GM23338 (cell line): ENCODE measurements around the gene ULK2. TPM values are rescaled to one million over a fixed set of nuclear protein-coding genes. Genes with fewer than 3 reads are reported as not detected.

Experiments used
- ATAC-seq: fragments of 200-7000 bp; cut with Tn5 transposase; 3 replicates; pipeline ENCODE4 v1.9.1; 2020
- DNase-seq: peaks from one replicate; pipeline ENCODE4 v3.0.0-alpha.2; 2015; ENCODE audit warnings: low spot score
- H2AFZ ChIP-seq: fragments of 200-600 bp; sonication (generic); 2 replicates; pipeline ENCODE4 v1.8.0; 2016; ENCODE audit warnings: antibody characterized with exemption, mild to moderate bottlenecking, moderate library complexity
- H3F3A ChIP-seq: fragments of 200-600 bp; sonication (generic); replicated peaks from 2 replicates; pipeline ENCODE4 v1.8.0; 2017; ENCODE audit warnings: antibody characterized with exemption, mixed run types, low read depth
- H3K27ac ChIP-seq: fragments of 200-600 bp; sonication (generic); 2 replicates; pipeline ENCODE4 v1.6.1; 2016; ENCODE audit warnings: low read depth
- H3K27me3 ChIP-seq: fragments of 200-600 bp; sonication (generic); 2 replicates; pipeline ENCODE4 v1.8.0; 2016; ENCODE audit warnings: mild to moderate bottlenecking, mixed run types, moderate library complexity; ENCODE audit not compliant: insufficient read depth
- H3K36me3 ChIP-seq: fragments of 200-600 bp; sonication (generic); 2 replicates; pipeline ENCODE4 v1.8.0; 2016; ENCODE audit warnings: mild to moderate bottlenecking; ENCODE audit not compliant: insufficient read depth
- H3K4me1 ChIP-seq: fragments of 200-600 bp; sonication (generic); 2 replicates; pipeline ENCODE4 v1.8.0; 2016; ENCODE audit warnings: mild to moderate bottlenecking, moderate library complexity; ENCODE audit not compliant: insufficient read depth
- H3K4me2 ChIP-seq: fragments of 200-600 bp; sonication (generic); 2 replicates; pipeline ENCODE4 v1.7.1; 2017; ENCODE audit warnings: mixed run types
- H3K4me3 ChIP-seq: fragments of 200-600 bp; sonication (generic); 2 replicates; pipeline ENCODE4 v1.6.1; 2016; ENCODE audit warnings: mixed run types
- H3K79me2 ChIP-seq: fragments of 200-600 bp; sonication (generic); replicated peaks from 2 replicates; pipeline ENCODE4 v1.8.0; 2017; ENCODE audit warnings: mild to moderate bottlenecking; ENCODE audit not compliant: insufficient read depth
- H3K9me2 ChIP-seq: fragments of 200-600 bp; sonication (generic); 2 replicates; pipeline ENCODE4 v1.8.0; 2017; ENCODE audit not compliant: insufficient read depth
- H4K20me1 ChIP-seq: fragments of 200-600 bp; sonication (generic); replicated peaks from 2 replicates; pipeline ENCODE4 v1.8.0; 2017; ENCODE audit warnings: mild to moderate bottlenecking; ENCODE audit not compliant: insufficient read depth
- H3K27ac Mint-ChIP-seq: 2 replicates; pipeline ENCODE4 v1.8.0; 2020; ENCODE audit warnings: inconsistent platforms, mild to moderate bottlenecking, moderate library complexity, mixed read lengths
- H3K27me3 Mint-ChIP-seq: 3 replicates; pipeline ENCODE4 v1.8.0; 2022; ENCODE audit warnings: low read depth, mild to moderate bottlenecking, moderate library complexity, mixed read lengths, inconsistent platforms; ENCODE audit not compliant: insufficient read depth, poor library complexity
- H3K36me3 Mint-ChIP-seq: 3 replicates; pipeline ENCODE4 v1.8.0; 2021; ENCODE audit warnings: low read depth, mild to moderate bottlenecking, inconsistent platforms, moderate library complexity, mixed read lengths
- H3K4me1 Mint-ChIP-seq: 3 replicates; pipeline ENCODE4 v1.8.0; 2020; ENCODE audit warnings: mild to moderate bottlenecking, inconsistent platforms, mixed read lengths
- H3K4me3 Mint-ChIP-seq: 3 replicates; pipeline ENCODE4 v1.8.0; 2021; ENCODE audit warnings: moderate library complexity, mild to moderate bottlenecking, inconsistent platforms, mixed read lengths
- H3K9me3 Mint-ChIP-seq: 3 replicates; pipeline ENCODE4 v1.8.0; 2020; ENCODE audit warnings: moderate library complexity, mild to moderate bottlenecking, inconsistent platforms, mixed read lengths
- ETS1 ChIP-seq: IDR thresholded peaks from 2 replicates; pipeline ENCODE4 v1.6.1; 2016; ENCODE audit warnings: antibody characterized with exemption
- EZH2phosphoT487 ChIP-seq: fragments of 200-600 bp; sonication (generic); IDR thresholded peaks from one replicate; pipeline ENCODE4 v1.8.1; 2018; ENCODE audit warnings: antibody characterized with exemption; ENCODE audit not compliant: unreplicated experiment
- JUNB ChIP-seq: IDR thresholded peaks from one replicate; pipeline ENCODE4 v1.6.1; 2016; ENCODE audit warnings: antibody characterized with exemption; ENCODE audit not compliant: unreplicated experiment
- POLR2AphosphoS5 ChIP-seq: IDR thresholded peaks from 2 replicates; pipeline ENCODE4 v1.6.1; 2016; ENCODE audit warnings: antibody characterized with exemption, low read depth
- REST ChIP-seq: IDR thresholded peaks from one replicate; pipeline ENCODE4 v1.6.1; 2018; ENCODE audit warnings: antibody characterized with exemption; ENCODE audit not compliant: unreplicated experiment
- STAT1 ChIP-seq: IDR thresholded peaks from one replicate; pipeline ENCODE4 v1.6.1; 2016; ENCODE audit warnings: antibody characterized with exemption; ENCODE audit not compliant: unreplicated experiment
- polyA plus RNA-seq: library from polyadenylated mRNA; unstranded; fragments of >200 nt; fragmentation: Nextera tagmentation; extraction: Ambion mirVana; gene quantifications from 2 replicates; pipeline ENCODE4 v1.2.1, GENCODE V29; 2016
- total RNA-seq: library from RNA; depleted of rRNA; stranded (reverse); fragments of >200 nt; shearing (Covaris generic); gene quantifications from 2 replicates; pipeline ENCODE4 v1.2.3, GENCODE V29; 2014
- TF ChIP-seq, protein P1 (sequence below), 2 experiments: fragments of 200-600 bp in 1 of 2; sonication (generic) in 1 of 2; conservative IDR thresholded peaks; 2 replicates each; pipeline versions ENCODE4 v1.5.1 to v1.6.1; 2016 to 2017; ENCODE audit warnings: antibody characterized with exemption in 2 of 2, low read depth in 2 of 2, mild to moderate bottlenecking in 2 of 2, moderate library complexity in 1 of 2

Gene ULK2
- total and polyA plus RNA-seq, 2 experiments from 2014 or later = 1.6 to 3.0 TPM

- H3K27me3 ChIP-seq = peaks cover 5% of the 10 kb centered on the region; the same call in 1 of the 2 replicates
- Mint-ChIP-seq H3K9me3 (no peaks in the 10 kb centered on the region), H3K36me3 (no peaks in the 10 kb centered on the region), H3K27me3 (peaks cover 15% of the 10 kb centered on the region), H3K4me3 (peak overlapping the region; percentile 71), H3K4me1 (peaks cover 19% of the 10 kb centered on the region), H3K27ac (no peak overlapping the region)
- H3K4me3 ChIP-seq = peak overlapping the region; percentile 50
- DNase-seq = peak; percentile 94
- no peaks in the 10 kb centered on the region for H4K20me1 ChIP-seq
- H3K4me2 ChIP-seq = peak overlapping the region; percentile 77
- TF ChIP-seq JUNB = no peak
- TF ChIP-seq, protein P1, sequence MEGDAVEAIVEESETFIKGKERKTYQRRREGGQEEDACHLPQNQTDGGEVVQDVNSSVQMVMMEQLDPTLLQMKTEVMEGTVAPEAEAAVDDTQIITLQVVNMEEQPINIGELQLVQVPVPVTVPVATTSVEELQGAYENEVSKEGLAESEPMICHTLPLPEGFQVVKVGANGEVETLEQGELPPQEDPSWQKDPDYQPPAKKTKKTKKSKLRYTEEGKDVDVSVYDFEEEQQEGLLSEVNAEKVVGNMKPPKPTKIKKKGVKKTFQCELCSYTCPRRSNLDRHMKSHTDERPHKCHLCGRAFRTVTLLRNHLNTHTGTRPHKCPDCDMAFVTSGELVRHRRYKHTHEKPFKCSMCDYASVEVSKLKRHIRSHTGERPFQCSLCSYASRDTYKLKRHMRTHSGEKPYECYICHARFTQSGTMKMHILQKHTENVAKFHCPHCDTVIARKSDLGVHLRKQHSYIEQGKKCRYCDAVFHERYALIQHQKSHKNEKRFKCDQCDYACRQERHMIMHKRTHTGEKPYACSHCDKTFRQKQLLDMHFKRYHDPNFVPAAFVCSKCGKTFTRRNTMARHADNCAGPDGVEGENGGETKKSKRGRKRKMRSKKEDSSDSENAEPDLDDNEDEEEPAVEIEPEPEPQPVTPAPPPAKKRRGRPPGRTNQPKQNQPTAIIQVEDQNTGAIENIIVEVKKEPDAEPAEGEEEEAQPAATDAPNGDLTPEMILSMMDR (conservative IDR thresholded peaks at IDR 0.05; ENCODE audit: low read depth in 2 of 2) = peak; percentile 66 to 85
- TF ChIP-seq POLR2AphosphoS5 = peak; percentile 66
- H3F3A ChIP-seq = 0 out of 2 replicates have a peak, but pooled peaks cover 3% of the 10 kb centered on the region
- H3K36me3 ChIP-seq = no peaks in the 10 kb centered on the region
- ATAC-seq = peak; percentile 92
- peak overlapping the region; percentile 99 for H2AFZ ChIP-seq
- H3K27ac ChIP-seq = no peak overlapping the region
- H3K79me2 ChIP-seq = no peaks in the 10 kb centered on the region
- no peaks in the 10 kb centered on the region for H3K9me2 ChIP-seq
- H3K4me1 ChIP-seq = peaks cover 10% of the 10 kb centered on the region; the same call in 1 of the 2 replicates
These were observed 122.6 kb downstream of the ULK2 start for GRCh38 chr17:19744922-19745757.

GRCh38 chr17:19744492-19744891 is 123.2 kb downstream of the ULK2 start:
- H3K27ac ChIP-seq = no peak overlapping the region
- H3K9me2 ChIP-seq = no peaks in the 10 kb centered on the region
- DNase-seq = no peak
- Mint-ChIP-seq H3K27me3 (peaks cover 15% of the 10 kb centered on the region), H3K36me3 (no peaks in the 10 kb centered on the region), H3K27ac (no peak overlapping the region), H3K4me3 (peak overlapping the region; percentile 71), H3K9me3 (no peaks in the 10 kb centered on the region), H3K4me1 (peaks cover 19% of the 10 kb centered on the region)
- TF ChIP-seq JUNB (no peak), EZH2phosphoT487 (no peak), REST (no peak), STAT1 (no peak), ETS1 (no peak), POLR2AphosphoS5 (no peak)
- peak overlapping the region; percentile 85; the same call in 1 of the 2 replicates for H2AFZ ChIP-seq
- H4K20me1 ChIP-seq = no peaks in the 10 kb centered on the region
- H3K36me3 ChIP-seq = no peaks in the 10 kb centered on the region
- H3K27me3 ChIP-seq = peaks cover 5% of the 10 kb centered on the region; the same call in 1 of the 2 replicates
- H3K4me2 ChIP-seq = peak overlapping the region; percentile 83
- H3K4me3 ChIP-seq = peak overlapping the region; percentile 50
- peak; percentile 50 for ATAC-seq
- peaks cover 10% of the 10 kb centered on the region; the same call in 1 of the 2 replicates for H3K4me1 ChIP-seq
- H3K79me2 ChIP-seq = no peaks in the 10 kb centered on the region
- 0 out of 2 replicates have a peak, but pooled peaks cover 3% of the 10 kb centered on the region for H3F3A ChIP-seq
